ENCODE measurements around the gene SELP. TPM values are rescaled to one million over a fixed set of nuclear protein-coding genes. Genes with fewer than 3 reads are reported as not detected.

The SELP gene
- total and polyA plus RNA-seq, 4 donors, result 9.3 to 13.0 (median 11.7) TPM

- DNase-seq (no peak), ATAC-seq (ENCODE audit: insufficient read depth, low FRiP score) (no peak)
- Histone ChIP-seq H3K9ac (ENCODE audit: insufficient read depth in 1 of 2, low read length in 2 of 2) (no peak overlapping the region), H3K4me3 (no peak overlapping the region), H3K27ac (ENCODE audit: low read depth in 1 of 2, low read length in 1 of 2) (no peak overlapping the region), H3K9me3 (ENCODE audit: control insufficient read depth in 4 of 4, insufficient read depth in 3 of 4, low read length in 3 of 4) (no peaks in the 10 kb centered on the region), H3K4me1 (ENCODE audit: control insufficient read depth in 5 of 5, insufficient read depth in 5 of 5, low read length in 5 of 5) (no peaks in the 10 kb centered on the region), H3K27me3 (ENCODE audit: control insufficient read depth in 3 of 3, insufficient read depth in 3 of 3, low read length in 2 of 3) (peaks cover 0 to 8% (median 2%) of the 10 kb centered on the region in 3 donors), H3K36me3 (ENCODE audit: control insufficient read depth in 4 of 4, insufficient read depth in 4 of 4, low read length in 4 of 4) (no peaks in the 10 kb centered on the region)
- 85 to 98% methylated on average over 1 of the region's 1 CpG for WGBS, 2 donors
- no peak for TF ChIP-seq CTCF (IDR thresholded peaks at IDR 0.05; ENCODE audit: control extremely low read depth, extremely low read depth)
Measured at GRCh38 chr1:169561692-169562091, 68.2 kb downstream of the SELP start.

GRCh38 chr1:169557131-169557530 is 72.8 kb downstream of the SELP start:
- no peak overlapping the region for H3K4me3 ChIP-seq
- peaks cover 0 to 1% (median 0%) of the 10 kb centered on the region in 4 donors for H3K36me3 ChIP-seq (ENCODE audit: control insufficient read depth in 4 of 4, insufficient read depth in 4 of 4, low read length in 4 of 4)
- ATAC-seq (ENCODE audit: insufficient read depth, low FRiP score) (no peak), DNase-seq (no peak)
- H3K4me1 ChIP-seq (ENCODE audit: control insufficient read depth in 5 of 5, insufficient read depth in 5 of 5, low read length in 5 of 5), result no peaks in the 10 kb centered on the region
- H3K9me3 ChIP-seq (ENCODE audit: control insufficient read depth in 4 of 4, insufficient read depth in 3 of 4, low read length in 3 of 4), result no peaks in the 10 kb centered on the region
- no peak overlapping the region for H3K9ac ChIP-seq (ENCODE audit: insufficient read depth in 1 of 2, low read length in 2 of 2)
- peaks cover 0 to 8% (median 2%) of the 10 kb centered on the region in 3 donors for H3K27me3 ChIP-seq (ENCODE audit: control insufficient read depth in 3 of 3, insufficient read depth in 3 of 3, low read length in 2 of 3)
- no peak for TF ChIP-seq CTCF (IDR thresholded peaks at IDR 0.05; ENCODE audit: control extremely low read depth, extremely low read depth)
- H3K27ac ChIP-seq (ENCODE audit: low read depth in 1 of 2, low read length in 1 of 2), result no peak overlapping the region
- 84 to 90% methylated on average over 5 of the region's 5 CpGs for WGBS, 2 donors

GRCh38 chr1:169550294-169550693 is 79.6 kb downstream of the SELP start:
- peak; percentile 42 for TF ChIP-seq CTCF (IDR thresholded peaks at IDR 0.05; ENCODE audit: control extremely low read depth, extremely low read depth)
- ATAC-seq (ENCODE audit: insufficient read depth, low FRiP score), result no peak
- H3K4me3 ChIP-seq, result no peak overlapping the region

GRCh38 chr1:169548282-169548681 is 81.6 kb downstream of the SELP start:
- no peaks in the 10 kb centered on the region for H3K9me3 ChIP-seq (ENCODE audit: control insufficient read depth in 4 of 4, insufficient read depth in 3 of 4, low read length in 3 of 4)
- no peak overlapping the region for H3K9ac ChIP-seq (ENCODE audit: insufficient read depth in 1 of 2, low read length in 2 of 2)
- no peak for TF ChIP-seq CTCF (IDR thresholded peaks at IDR 0.05; ENCODE audit: control extremely low read depth, extremely low read depth)
- peaks cover 0 to 1% (median 0%) of the 10 kb centered on the region in 4 donors for H3K36me3 ChIP-seq (ENCODE audit: control insufficient read depth in 4 of 4, insufficient read depth in 4 of 4, low read length in 4 of 4)
- H3K27me3 ChIP-seq (ENCODE audit: control insufficient read depth in 3 of 3, insufficient read depth in 3 of 3, low read length in 2 of 3), result no peaks in the 10 kb centered on the region
- DNase-seq, result peak in 1 of 3 donors; percentile 3
- H3K4me1 ChIP-seq (ENCODE audit: control insufficient read depth in 5 of 5, insufficient read depth in 5 of 5, low read length in 5 of 5), result no peaks in the 10 kb centered on the region
- H3K4me3 ChIP-seq, result no peak overlapping the region
- WGBS, 2 donors, result 69 to 80% methylated on average over 2 of the region's 2 CpGs
- H3K27ac ChIP-seq (ENCODE audit: low read depth in 1 of 2, low read length in 1 of 2), result no peak overlapping the region
- ATAC-seq (ENCODE audit: insufficient read depth, low FRiP score), result no peak

More at GRCh38 chr1:169550294-169550693, 79.6 kb downstream of the SELP start:
- H3K27me3 ChIP-seq (ENCODE audit: control insufficient read depth in 3 of 3, insufficient read depth in 3 of 3, low read length in 2 of 3), result no peaks in the 10 kb centered on the region
- no peak overlapping the region for H3K27ac ChIP-seq (ENCODE audit: low read depth in 1 of 2, low read length in 1 of 2)
- DNase-seq, result peak in 2 of 3 donors; percentile 42 to 66
- WGBS, 2 donors, result 30 to 35% methylated on average over 4 of the region's 4 CpGs
- no peak overlapping the region for H3K9ac ChIP-seq (ENCODE audit: insufficient read depth in 1 of 2, low read length in 2 of 2)
- no peaks in the 10 kb centered on the region for H3K9me3 ChIP-seq (ENCODE audit: control insufficient read depth in 4 of 4, insufficient read depth in 3 of 4, low read length in 3 of 4)
- no peaks in the 10 kb centered on the region for H3K4me1 ChIP-seq (ENCODE audit: control insufficient read depth in 5 of 5, insufficient read depth in 5 of 5, low read length in 5 of 5)
- H3K36me3 ChIP-seq (ENCODE audit: control insufficient read depth in 4 of 4, insufficient read depth in 4 of 4, low read length in 4 of 4), result peaks cover 0 to 1% (median 0%) of the 10 kb centered on the region in 4 donors

Data from lung (tissue), 12 donors.